DMS79 (cell line): Measurements from ENCODE around the gene HIPK3.
"Not testable (repeated sequence)": the region's sequence is repeated elsewhere in the genome, so short reads cannot be mapped to it uniquely, and the experiment has no call there.

Experiments used
- DNase-seq: peaks from one replicate; lab custom pipeline; 2025; lab: John Stamatoyannopoulos, UW

HIPK3 gene

GRCh38 chr11:33257160-33257896 lies at the start of gene HIPK3:
HIPK3 (plus strand) TSS chr11:33257381.
- DNase-seq: peak; percentile 65

DNA sequence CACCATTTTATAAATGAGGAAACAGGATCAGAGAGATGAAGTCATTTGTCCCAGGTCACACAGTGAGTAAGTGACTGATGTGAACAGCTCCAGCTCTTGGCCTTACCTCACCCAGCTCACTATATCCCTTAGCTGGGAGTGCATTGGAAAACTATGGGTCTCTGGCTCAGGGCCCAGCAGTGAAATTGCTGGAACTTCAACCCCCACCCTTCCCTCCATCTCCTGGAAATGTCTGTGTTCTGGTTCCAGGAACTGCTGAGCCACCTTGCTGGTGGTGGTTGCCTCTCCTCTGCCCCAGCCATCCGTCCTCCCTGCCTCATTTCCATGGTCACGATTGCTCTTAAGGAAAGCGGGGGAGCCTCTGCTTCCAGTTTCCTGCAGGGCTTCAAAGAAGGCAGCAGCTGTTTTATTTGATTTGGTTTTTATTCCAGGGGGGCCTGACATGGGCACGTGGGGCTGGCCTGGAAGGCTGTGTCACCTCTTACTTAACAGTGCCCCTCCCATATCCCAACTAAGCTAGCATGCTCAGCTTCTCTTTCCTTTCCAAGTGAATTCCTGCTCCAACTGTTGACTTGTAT lies 49.7 kb upstream of the HIPK3 start:
- DNase-seq: no peak

- DNase-seq: no peak
These were observed 49.0 kb upstream of the HIPK3 start for GRCh38 chr11:33208150-33208549.

DNA sequence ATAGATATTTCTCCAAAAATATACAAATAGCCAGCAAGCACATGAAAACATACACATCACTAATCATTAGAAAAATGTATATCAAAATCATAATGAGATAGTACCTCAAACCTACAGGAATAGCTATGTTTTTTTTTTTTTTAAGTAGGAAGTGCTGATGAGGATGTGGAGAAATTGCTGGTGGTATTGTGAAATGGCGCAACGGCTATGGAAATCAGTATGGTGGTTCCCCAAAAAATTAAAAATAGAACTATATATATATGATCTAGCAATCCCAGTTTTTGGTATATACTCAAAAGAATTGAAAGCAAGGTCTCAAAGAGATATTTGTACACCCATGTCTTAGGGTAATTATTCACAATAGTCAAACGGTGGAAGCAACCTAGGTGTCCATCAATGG lies 46.0 kb upstream of the HIPK3 start:
- no peak for DNase-seq

DNA sequence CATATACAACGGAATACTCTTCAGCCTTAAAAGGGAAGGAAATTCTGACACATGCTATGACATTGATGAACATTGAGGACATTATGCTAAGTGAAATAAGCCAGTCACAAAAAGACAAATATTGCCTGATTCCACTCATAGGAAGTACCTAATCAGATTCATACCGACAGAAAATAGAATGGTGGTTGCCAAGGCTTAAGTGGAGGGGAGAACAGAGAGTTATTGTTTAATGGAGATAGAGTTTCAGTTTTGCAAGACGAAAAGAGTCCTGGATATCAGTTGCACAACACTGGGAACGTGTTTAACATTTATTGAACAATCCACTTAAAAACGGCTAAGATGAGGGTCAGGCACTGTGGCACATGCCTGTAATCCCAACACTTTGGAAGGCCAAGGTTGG lies 45.6 kb upstream of the HIPK3 start:
- no peak for DNase-seq

- DNase-seq: no peak
These were observed 43.0 kb upstream of the HIPK3 start for GRCh38 chr11:33214187-33214586.

- DNase-seq: no peak
These were observed 42.4 kb upstream of the HIPK3 start for GRCh38 chr11:33214767-33215166.

DNA sequence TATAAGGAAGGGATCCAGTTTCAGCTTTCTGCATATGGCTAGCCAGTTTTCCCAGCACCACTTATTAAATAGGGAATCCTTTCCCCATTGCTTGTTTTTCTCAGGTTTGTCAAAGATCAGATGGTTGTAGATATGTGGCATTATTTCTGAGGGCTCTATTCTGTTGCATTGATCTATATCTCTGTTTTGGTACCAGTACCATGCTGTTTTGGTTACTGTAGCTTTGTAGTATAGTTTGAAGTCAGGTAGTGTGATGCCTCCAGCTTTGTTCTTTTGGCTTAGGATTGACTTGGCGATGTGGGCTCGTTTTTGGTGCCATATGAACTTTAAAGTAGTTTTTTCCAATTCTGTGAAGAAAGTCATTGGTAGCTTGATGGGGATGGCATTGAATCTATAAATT lies 40.5 kb upstream of the HIPK3 start:
- DNase-seq: not testable (repeated sequence)

- no peak for DNase-seq
These were observed 35.0 kb upstream of the HIPK3 start for GRCh38 chr11:33222052-33222750.

GRCh38 chr11:33225371-33225770 lies 31.8 kb upstream of the HIPK3 start:
- DNase-seq: no peak

DNA sequence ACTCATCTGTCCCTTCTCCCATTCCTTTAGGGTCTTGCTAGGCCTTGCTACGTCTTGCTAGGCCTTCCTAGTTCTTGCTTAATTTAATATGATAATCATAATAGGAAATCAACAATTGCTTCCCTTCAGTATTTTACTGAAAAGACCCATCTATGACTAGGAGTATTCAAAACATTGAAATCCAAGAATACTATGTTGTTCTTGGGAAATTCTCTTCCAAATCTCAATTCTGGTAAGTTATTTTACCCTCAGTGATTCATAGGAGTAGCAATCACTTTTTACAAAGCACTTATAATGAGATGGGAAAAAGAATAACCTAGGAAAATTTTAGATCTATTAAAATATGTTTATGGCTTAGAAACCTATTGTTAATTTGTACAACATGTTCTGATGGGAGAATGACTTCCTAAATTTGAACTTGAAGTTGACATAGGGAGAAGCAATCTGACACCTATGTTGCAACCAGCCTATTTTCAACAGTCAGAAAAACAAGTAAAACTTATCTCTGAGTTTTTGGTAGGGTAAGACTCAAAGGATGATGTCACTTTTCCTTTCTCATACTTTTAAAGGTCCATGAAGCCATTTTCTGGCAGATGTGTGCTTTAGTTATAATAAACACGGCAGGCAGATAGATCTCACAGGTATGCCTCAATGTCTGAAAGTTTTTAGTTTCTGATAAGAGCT lies 29.5 kb upstream of the HIPK3 start:
- DNase-seq: no peak

DNA sequence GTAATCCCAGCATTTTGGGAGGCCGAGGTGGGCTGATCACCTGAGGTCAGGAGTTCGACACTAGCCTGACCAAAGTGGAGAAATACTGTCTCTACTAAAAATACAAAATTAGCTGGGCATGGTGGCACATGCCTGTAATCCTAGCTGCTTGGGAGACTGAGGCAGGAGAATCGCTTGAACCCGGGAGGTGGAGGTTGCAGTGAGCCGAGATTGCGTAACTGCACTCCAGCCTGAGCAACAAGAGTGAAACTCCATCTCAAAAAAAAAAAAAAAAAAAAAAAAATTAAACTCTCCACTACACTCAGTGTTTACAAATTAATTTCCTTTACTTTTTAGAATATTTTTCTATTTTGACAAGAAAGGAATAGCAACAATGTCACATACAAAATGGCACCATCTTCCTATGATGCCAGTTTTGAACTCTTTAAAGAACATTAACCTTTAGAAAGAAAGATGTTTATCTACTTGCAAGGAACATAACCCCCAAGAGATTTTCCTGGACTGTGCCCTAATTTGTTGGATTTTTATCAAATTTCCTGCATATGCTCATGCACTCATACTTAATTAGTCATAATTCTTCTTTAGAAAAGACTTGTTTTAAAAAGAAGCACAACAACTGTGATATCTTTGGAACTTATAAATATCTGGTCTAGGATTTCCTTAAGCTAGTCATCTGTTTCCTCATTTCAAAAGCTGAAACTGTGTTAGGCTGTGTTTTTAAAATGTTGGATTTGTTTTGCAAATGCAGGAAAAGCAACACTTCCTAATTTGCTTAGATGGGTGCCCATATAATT lies 22.6 kb upstream of the HIPK3 start:
- DNase-seq: no peak

DNA sequence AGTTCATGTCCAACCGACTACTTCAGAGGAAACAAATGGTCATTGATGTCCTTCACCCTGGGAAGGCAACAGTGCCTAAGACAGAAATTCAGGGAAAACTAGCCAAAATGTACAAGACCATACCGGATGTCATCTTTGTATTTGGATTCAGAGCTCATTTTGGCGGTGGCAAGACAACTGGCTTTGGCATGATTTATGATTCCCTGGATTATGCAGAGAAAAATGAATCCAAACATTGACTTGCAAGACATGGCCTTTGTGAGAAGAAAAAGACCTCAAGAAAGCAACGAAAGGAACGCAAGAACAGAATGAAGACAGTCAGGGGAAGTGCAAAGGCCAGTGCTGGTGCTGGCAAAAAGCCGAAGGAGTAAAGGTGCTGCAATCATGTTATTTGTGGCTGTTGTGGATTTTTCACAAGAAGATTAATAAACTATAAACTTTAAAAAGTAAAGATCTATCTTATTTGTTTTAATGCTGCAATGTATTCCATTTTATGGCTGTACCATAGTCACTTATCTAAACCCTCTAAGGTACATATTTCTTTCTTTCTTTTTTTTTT lies 20.1 kb upstream of the HIPK3 start:
- DNase-seq: no peak

GRCh38 chr11:33242575-33242974 lies 14.6 kb upstream of the HIPK3 start:
- no peak for DNase-seq

DNA sequence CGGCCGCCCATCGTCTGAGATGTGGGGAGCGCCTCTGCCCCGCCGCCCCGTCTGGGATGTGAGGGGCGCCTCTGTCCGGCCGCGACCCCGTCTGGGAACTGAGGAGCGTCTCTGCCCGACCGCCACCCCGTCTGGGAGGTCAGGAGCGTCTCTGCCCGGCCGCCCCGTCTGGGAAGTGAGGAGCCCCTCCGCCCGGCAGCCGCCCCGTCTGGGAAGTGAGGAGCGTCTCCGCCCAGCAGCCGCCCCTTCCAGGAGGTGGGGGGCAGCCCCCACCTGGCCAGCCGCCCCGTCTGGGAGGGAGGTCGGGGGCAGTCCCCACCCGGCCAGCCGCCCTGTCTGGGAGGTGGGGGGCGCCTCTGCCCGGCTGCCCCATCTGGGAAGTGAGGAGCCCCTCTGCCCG lies 13.5 kb upstream of the HIPK3 start:
- not testable (repeated sequence) for DNase-seq

DNA sequence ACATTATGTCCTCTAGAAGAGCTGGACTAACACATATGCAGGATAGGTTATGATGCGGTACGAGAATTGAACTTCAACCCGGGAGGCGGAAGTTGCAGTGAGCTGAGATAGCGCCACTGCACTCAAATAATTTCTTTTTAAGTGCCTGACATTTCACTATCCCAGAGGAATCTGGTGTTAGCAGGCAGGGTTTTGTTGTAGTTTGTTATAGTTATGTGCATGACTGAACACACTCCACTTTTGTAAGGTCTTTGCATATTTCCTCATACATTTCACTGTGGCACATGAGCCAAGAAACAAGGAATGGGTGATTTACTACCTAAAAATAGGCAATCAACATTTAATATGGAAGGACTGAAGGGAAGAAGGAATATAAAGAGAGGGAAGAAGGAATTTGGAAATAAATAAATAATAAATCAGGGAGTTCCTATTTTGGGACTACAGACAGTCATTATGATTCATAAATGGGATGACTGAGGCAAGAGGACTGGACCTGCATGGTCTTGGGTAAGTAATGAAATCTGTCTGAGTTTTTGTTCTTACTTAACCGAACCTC lies 8.7 kb upstream of the HIPK3 start:
- no peak for DNase-seq

GRCh38 chr11:33256031-33256812 lies 959 bp upstream of the HIPK3 start:
- no peak for DNase-seq

- DNase-seq: no peak
These were observed 395 bp upstream of the HIPK3 start for GRCh38 chr11:33256813-33257159.

GRCh38 chr11:33257897-33258630 lies 883 bp downstream of the HIPK3 start:
- peak; percentile 55 for DNase-seq
